ENCODE results near the gene GRP.

DNA sequence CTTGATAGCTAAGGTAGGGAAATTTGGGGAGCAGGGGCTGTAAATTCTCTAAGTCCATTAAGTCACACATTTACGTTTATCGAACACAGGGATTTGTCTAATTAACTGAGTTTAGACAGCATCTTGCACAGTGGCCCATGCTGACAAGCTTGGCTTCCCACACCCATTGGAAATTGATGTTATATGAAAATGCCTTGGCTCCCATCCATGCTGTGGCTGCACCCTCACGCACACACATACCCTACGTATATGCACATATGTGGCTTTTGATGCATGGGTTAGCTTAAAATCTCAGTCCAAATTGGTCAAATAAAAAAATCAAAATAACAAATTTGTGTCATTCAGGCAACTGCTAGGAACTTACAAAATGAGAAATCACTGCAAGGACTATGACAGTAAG lies 42.5 kb upstream of the GRP start:
- no peak for TF ChIP-seq POLR2A (IDR thresholded peaks at IDR 0.05)
- TF ChIP-seq, protein P1, sequence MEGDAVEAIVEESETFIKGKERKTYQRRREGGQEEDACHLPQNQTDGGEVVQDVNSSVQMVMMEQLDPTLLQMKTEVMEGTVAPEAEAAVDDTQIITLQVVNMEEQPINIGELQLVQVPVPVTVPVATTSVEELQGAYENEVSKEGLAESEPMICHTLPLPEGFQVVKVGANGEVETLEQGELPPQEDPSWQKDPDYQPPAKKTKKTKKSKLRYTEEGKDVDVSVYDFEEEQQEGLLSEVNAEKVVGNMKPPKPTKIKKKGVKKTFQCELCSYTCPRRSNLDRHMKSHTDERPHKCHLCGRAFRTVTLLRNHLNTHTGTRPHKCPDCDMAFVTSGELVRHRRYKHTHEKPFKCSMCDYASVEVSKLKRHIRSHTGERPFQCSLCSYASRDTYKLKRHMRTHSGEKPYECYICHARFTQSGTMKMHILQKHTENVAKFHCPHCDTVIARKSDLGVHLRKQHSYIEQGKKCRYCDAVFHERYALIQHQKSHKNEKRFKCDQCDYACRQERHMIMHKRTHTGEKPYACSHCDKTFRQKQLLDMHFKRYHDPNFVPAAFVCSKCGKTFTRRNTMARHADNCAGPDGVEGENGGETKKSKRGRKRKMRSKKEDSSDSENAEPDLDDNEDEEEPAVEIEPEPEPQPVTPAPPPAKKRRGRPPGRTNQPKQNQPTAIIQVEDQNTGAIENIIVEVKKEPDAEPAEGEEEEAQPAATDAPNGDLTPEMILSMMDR (IDR thresholded peaks at IDR 0.05) = no peak
- TF ChIP-seq EP300 (IDR thresholded peaks at IDR 0.05) = no peak

Data from stomach (tissue), 4 donors.